ENCODE measurements around the gene JADE3.
A peak's percentile ranks its signal among the peaks of the same experiment; 100 is the strongest.

DNA sequence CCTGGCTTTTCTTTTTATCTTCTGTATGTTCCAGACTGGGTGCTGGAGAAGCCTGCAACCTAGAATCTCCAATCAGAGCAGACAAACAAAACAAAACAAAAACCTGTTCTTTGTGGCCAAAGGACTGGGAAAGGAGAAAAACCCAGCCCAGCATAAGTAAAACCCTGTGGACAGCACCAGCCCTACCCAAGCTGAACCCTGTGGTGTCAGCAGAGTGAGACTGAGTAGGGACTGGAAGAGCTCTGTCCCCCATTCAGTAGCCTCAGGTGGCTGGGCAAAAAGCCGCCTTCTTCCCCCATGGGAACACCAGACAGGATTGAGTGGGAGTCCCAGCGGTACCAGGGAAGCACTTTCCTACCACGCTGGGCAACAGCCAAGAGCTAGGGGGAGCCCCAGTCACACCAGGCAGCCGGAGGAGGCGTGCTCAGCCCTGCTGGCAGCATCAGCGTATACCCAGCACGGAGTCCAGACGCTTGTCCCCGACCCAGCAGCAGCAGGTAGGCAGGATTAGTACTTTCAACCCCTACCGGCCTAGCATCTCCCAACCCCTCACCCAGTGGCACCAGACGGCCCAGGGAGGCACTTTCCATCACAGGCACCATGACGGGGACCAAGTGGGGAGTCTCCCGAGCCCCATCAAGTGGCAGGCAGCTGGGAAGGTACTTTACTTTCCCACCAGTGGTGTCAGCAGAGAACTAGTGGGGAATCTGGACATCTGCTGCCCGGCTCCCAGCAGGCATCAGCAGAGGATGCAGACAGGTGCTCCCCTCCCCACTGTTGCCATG lies 8.6 kb upstream of the JADE3 start:
- peak; percentile 40 to 74 (median 57) for TF ChIP-seq CTCF (IDR thresholded peaks at IDR 0.05)
- no peak for TF ChIP-seq POLR2A (IDR thresholded peaks at IDR 0.05)

Measured in esophagus squamous epithelium (tissue), 4 donors.